ENCODE measurements around the gene KATNAL1.
"Not testable (repeated sequence)": the region's sequence is repeated elsewhere in the genome, so short reads cannot be mapped to it uniquely, and the experiment has no call there.

Gene KATNAL1

GRCh38 chr13:30216111-30216510, 91.2 kb downstream of the KATNAL1 start:
- DNase-seq (ENCODE audit: low read depth, low spot score) = peak; percentile 61

- no peak for DNase-seq (ENCODE audit: low read depth, low spot score)
Measured at GRCh38 chr13:30212256-30212655, 95.1 kb downstream of the KATNAL1 start.

- no peak for DNase-seq (ENCODE audit: low read depth, low spot score)
Measured at GRCh38 chr13:30211745-30212144, 95.6 kb downstream of the KATNAL1 start.

- no peak for DNase-seq (ENCODE audit: low read depth, low spot score)
Measured at GRCh38 chr13:30204564-30204963, 102.8 kb downstream of the KATNAL1 start.

- DNase-seq (ENCODE audit: low read depth, low spot score) = peak; percentile 60
Measured at GRCh38 chr13:30196025-30196424, 111.3 kb downstream of the KATNAL1 start.

- DNase-seq (ENCODE audit: low read depth, low spot score) = no peak
Measured at GRCh38 chr13:30194906-30195305, 112.4 kb downstream of the KATNAL1 start.

GRCh38 chr13:30193279-30194234, 113.8 kb downstream of the KATNAL1 start:
- DNase-seq (ENCODE audit: low read depth, low spot score) = no peak

- peak; percentile 11 for DNase-seq (ENCODE audit: low read depth, low spot score)
Measured at GRCh38 chr13:30192320-30193093, 114.8 kb downstream of the KATNAL1 start.

- DNase-seq (ENCODE audit: low read depth, low spot score) = no peak
Measured at GRCh38 chr13:30191491-30192100, 115.8 kb downstream of the KATNAL1 start.

GRCh38 chr13:30186634-30187415, 120.5 kb downstream of the KATNAL1 start:
- no peak for DNase-seq (ENCODE audit: low read depth, low spot score)

GRCh38 chr13:30181888-30182651, 125.3 kb downstream of the KATNAL1 start:
- DNase-seq (ENCODE audit: low read depth, low spot score) = no peak

- DNase-seq (ENCODE audit: low read depth, low spot score) = no peak
Measured at GRCh38 chr13:30179597-30180276, 127.6 kb downstream of the KATNAL1 start.

- no peak for DNase-seq (ENCODE audit: low read depth, low spot score)
Measured at GRCh38 chr13:30178976-30179375, 128.4 kb downstream of the KATNAL1 start.

GRCh38 chr13:30175166-30175565, 132.2 kb downstream of the KATNAL1 start:
- no peak for DNase-seq (ENCODE audit: low read depth, low spot score)

- not testable (repeated sequence) for DNase-seq (ENCODE audit: low read depth, low spot score)
Measured at GRCh38 chr13:30174250-30174649, 133.1 kb downstream of the KATNAL1 start.

GRCh38 chr13:30173303-30173610, 134.1 kb downstream of the KATNAL1 start:
- no peak for DNase-seq (ENCODE audit: low read depth, low spot score)

GRCh38 chr13:30172593-30173302, 134.6 kb downstream of the KATNAL1 start:
- DNase-seq (ENCODE audit: low read depth, low spot score) = no peak

GRCh38 chr13:30170569-30170968, 136.8 kb downstream of the KATNAL1 start:
- no peak for DNase-seq (ENCODE audit: low read depth, low spot score)

GRCh38 chr13:30169442-30169841, 137.9 kb downstream of the KATNAL1 start:
- DNase-seq (ENCODE audit: low read depth, low spot score) = no peak

- DNase-seq (ENCODE audit: low read depth, low spot score) = no peak
Measured at GRCh38 chr13:30165796-30166195, 141.6 kb downstream of the KATNAL1 start.
